ENCODE measurements around the gene BAK1.
A peak's percentile ranks its signal among the peaks of the same experiment; 100 is the strongest.
"Not testable (repeated sequence)": the region's sequence is repeated elsewhere in the genome, so short reads cannot be mapped to it uniquely, and the experiment has no call there.

Gene BAK1

DNA sequence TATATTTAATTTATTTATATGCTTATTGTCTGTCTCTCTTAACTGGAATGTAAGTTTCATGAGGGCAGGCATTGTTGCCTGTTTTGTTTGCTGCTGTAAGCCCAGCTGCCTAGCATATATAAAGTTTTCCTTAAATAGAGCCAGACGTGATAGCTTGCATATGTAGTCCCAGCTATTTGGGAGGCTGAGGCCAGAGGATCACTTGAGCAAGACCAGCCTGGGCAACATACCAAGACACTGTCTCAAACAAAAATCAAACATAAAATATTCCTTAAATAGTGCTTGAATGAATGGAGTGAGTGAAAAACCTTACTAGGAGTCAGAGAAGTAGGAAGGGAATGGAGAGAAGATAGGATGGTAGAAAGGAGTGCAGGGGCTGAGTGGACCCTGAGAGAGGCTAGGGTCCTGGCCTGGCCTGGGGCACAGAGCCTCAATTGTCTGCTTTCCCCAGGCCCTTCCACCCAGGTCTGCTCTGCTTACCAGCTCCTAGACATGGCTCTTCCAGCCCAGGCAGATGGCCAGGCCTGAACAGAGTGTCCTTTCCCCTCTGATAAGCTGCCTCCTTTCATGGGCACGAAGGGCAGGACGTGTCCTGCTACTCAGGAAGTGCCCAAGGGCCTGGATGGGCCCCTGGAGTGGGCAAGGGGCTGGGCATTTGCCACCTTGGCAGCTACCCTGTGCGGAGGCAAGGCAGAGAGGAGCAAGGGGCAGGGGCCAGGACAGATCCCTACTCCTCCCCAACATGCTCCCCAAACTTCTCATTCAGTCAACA lies 17.7 kb upstream of the BAK1 start:
- TF ChIP-seq, protein P1, sequence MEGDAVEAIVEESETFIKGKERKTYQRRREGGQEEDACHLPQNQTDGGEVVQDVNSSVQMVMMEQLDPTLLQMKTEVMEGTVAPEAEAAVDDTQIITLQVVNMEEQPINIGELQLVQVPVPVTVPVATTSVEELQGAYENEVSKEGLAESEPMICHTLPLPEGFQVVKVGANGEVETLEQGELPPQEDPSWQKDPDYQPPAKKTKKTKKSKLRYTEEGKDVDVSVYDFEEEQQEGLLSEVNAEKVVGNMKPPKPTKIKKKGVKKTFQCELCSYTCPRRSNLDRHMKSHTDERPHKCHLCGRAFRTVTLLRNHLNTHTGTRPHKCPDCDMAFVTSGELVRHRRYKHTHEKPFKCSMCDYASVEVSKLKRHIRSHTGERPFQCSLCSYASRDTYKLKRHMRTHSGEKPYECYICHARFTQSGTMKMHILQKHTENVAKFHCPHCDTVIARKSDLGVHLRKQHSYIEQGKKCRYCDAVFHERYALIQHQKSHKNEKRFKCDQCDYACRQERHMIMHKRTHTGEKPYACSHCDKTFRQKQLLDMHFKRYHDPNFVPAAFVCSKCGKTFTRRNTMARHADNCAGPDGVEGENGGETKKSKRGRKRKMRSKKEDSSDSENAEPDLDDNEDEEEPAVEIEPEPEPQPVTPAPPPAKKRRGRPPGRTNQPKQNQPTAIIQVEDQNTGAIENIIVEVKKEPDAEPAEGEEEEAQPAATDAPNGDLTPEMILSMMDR (IDR thresholded peaks at IDR 0.05; ENCODE audit: poor library complexity, severe bottlenecking): no peak
- no peak for ATAC-seq (ENCODE audit: low read depth)
- Histone ChIP-seq H3K4me3 (ENCODE audit: severe bottlenecking) (no peak overlapping the region), H3K9me3 (ENCODE audit: severe bottlenecking) (no peaks in the 10 kb centered on the region), H3K36me3 (ENCODE audit: low read depth) (no peaks in the 10 kb centered on the region), H3K4me1 (ENCODE audit: insufficient read depth, poor library complexity, severe bottlenecking) (peaks cover 12% of the 10 kb centered on the region), H3K27me3 (ENCODE audit: insufficient read depth, poor library complexity, severe bottlenecking) (no peaks in the 10 kb centered on the region), H3K27ac (ENCODE audit: poor library complexity, severe bottlenecking) (peak overlapping the region; percentile 64)
- DNase-seq (ENCODE audit: low spot score): no peak

DNA sequence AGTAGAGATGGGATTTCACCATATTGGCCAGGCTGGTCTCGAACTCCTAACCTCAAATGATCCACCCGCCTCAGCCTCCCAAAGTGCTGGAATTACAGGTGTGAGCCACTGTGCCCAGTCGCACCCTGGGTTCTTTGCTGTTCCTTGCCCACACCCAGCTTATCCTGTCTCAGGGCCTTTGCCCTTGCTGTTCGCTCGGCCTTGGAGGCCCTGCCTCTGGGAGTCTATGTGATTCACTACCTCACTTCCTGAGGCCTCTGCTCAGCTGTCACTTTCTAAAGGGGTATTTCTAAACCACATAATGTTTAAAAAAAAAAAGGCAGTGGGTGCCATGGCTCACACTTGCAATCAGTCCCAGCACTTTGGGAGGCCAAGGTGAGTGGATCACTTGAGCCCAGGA lies 16.8 kb upstream of the BAK1 start:
- not testable (repeated sequence) for H3K4me3 ChIP-seq (ENCODE audit: severe bottlenecking); H3K27me3 ChIP-seq (ENCODE audit: insufficient read depth, poor library complexity, severe bottlenecking); H3K9me3 ChIP-seq (ENCODE audit: severe bottlenecking); H3K36me3 ChIP-seq (ENCODE audit: low read depth); DNase-seq (ENCODE audit: low spot score); ATAC-seq (ENCODE audit: low read depth)
- H3K27ac ChIP-seq (ENCODE audit: poor library complexity, severe bottlenecking): peak overlapping the region; percentile 64
- peaks cover 12% of the 10 kb centered on the region for H3K4me1 ChIP-seq (ENCODE audit: insufficient read depth, poor library complexity, severe bottlenecking)

DNA sequence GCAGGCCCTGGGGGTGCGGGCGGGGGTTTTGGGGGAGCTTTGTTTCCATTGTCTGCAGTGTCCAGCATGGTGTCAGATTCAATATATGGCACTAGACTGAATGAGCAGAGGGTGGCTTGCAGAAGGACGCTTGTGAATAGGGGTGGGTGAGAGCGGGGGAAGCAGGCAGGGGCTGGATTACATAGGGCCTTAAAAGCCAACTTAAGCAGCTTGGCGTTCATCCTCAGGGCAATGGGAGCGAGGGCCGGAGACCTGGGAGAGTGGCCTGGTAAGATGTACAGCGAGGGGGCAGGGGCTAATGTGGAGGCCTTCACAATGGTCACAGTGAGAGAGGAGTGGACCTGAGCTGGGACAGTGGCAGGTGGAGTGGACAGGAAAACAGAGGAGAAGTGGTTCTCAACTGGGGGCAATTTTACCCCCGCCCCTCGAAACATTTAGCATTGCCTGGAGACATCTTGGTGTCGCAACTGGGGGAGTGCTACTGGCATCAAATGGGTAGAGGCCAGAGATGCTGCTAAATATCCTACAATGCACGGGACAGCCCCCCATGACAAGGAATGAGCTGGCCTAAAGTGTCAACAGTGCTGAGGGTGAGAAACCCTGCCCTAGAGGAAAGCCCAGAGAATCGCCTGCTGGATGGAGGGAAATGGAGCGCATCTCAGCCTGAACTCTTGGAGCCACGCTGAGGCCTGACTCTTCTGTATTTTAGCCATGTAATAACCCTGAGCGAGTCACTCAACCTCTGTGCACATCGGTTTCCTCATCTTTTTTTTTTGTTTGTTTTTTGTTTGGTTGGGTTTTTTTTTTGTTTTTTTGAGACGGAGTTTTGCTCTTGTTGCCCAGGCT lies 15.1 kb upstream of the BAK1 start:
- TF ChIP-seq, protein P1 (IDR thresholded peaks at IDR 0.05; ENCODE audit: poor library complexity, severe bottlenecking): no peak
- ATAC-seq (ENCODE audit: low read depth): no peak

DNA sequence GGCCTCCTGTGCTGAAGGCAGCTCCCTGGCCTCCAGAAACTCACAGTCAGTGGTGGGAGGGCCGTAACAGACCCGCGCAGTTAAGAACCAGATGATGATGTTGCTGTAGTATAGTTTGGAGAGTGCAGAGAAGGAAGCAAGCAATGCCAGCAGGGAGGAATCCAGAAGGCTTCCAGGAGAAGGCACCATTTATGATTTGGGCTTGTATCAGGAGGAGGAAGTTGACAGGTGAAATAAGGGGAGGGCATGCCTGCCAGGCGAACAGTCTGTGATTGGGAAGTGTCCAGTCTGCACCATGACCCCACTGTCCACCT lies 13.3 kb upstream of the BAK1 start:
- DNase-seq (ENCODE audit: low spot score) (no peak), ATAC-seq (ENCODE audit: low read depth) (no peak)
- Histone ChIP-seq H3K27me3 (ENCODE audit: insufficient read depth, poor library complexity, severe bottlenecking) (no peaks in the 10 kb centered on the region), H3K36me3 (ENCODE audit: low read depth) (no peaks in the 10 kb centered on the region), H3K4me1 (ENCODE audit: insufficient read depth, poor library complexity, severe bottlenecking) (peaks cover 26% of the 10 kb centered on the region), H3K27ac (ENCODE audit: poor library complexity, severe bottlenecking) (peak overlapping the region; percentile 95), H3K9me3 (ENCODE audit: severe bottlenecking) (no peaks in the 10 kb centered on the region), H3K4me3 (ENCODE audit: severe bottlenecking) (no peak overlapping the region)
- TF ChIP-seq, protein P1 (IDR thresholded peaks at IDR 0.05; ENCODE audit: poor library complexity, severe bottlenecking): no peak

More for the DNA sequence above, 15.1 kb upstream of the BAK1 start:
- H3K4me1 ChIP-seq (ENCODE audit: insufficient read depth, poor library complexity, severe bottlenecking): peaks cover 23% of the 10 kb centered on the region
- H3K9me3 ChIP-seq (ENCODE audit: severe bottlenecking): no peaks in the 10 kb centered on the region
- peak overlapping the region; percentile 8 for H3K27ac ChIP-seq (ENCODE audit: poor library complexity, severe bottlenecking)
- no peaks in the 10 kb centered on the region for H3K36me3 ChIP-seq (ENCODE audit: low read depth)
- DNase-seq (ENCODE audit: low spot score): no peak
- no peak overlapping the region for H3K4me3 ChIP-seq (ENCODE audit: severe bottlenecking)
- no peaks in the 10 kb centered on the region for H3K27me3 ChIP-seq (ENCODE audit: insufficient read depth, poor library complexity, severe bottlenecking)

DNA sequence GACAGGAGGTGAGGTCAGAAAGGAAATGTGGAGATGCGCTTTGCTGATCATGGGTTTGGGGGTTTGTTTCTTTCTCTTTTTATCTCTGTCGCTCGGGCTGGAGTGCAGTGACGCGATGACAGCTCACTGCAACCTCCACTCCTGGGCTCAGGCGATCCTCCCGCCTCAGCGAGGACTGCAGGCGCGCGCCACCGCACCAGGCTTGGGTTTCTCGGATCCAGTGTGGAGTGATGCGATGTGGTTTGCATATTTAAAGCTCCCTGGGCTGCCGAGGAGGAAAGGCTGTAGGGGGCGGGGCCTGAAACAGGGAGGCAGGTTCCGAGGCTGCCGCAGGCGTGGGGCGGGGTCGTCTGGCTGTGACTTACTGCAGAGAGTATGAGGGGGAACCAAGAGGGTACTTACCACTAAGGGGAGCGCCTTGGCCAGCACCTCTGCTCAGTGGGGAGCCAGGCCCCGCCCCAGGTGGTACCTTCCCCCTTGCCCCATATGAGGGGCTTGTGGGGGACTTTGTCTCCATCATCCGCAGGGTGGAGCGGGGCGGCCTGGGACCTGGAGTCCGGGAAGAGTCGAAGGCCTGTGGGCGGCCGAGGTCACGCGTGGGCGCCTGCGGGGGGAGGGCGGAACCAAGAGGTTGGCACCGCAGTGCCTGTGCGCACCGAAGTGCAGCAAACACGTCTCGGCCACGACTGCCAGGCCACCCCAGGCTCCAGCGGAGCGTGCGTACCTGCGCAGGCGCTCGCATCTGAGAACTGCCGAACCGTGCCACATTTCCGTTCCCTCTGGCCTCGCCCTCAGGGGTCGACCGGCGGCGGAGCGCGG lies 12.7 kb upstream of the BAK1 start:
- H3K9me3 ChIP-seq (ENCODE audit: severe bottlenecking): no peaks in the 10 kb centered on the region
- DNase-seq (ENCODE audit: low spot score) (no peak), ATAC-seq (ENCODE audit: low read depth) (no peak)
- peak overlapping the region; percentile 95 for H3K27ac ChIP-seq (ENCODE audit: poor library complexity, severe bottlenecking)
- no peaks in the 10 kb centered on the region for H3K36me3 ChIP-seq (ENCODE audit: low read depth)
- H3K27me3 ChIP-seq (ENCODE audit: insufficient read depth, poor library complexity, severe bottlenecking): no peaks in the 10 kb centered on the region
- TF ChIP-seq, protein P1 (IDR thresholded peaks at IDR 0.05; ENCODE audit: poor library complexity, severe bottlenecking): no peak
- peaks cover 26% of the 10 kb centered on the region for H3K4me1 ChIP-seq (ENCODE audit: insufficient read depth, poor library complexity, severe bottlenecking)
- H3K4me3 ChIP-seq (ENCODE audit: severe bottlenecking): no peak overlapping the region
